ENCODE results near the gene MST1.

GRCh38 chr3:49703956-49704355 lies 14.7 kb upstream of the MST1 start:
- no peak for TF ChIP-seq CTCF (IDR thresholded peaks at IDR 0.05; ENCODE audit: low read depth, low read length)
- no peak for TF ChIP-seq EZH2phosphoT487 (IDR thresholded peaks at IDR 0.05; ENCODE audit: low read depth)
